GM19438 (cell line): Measurements from ENCODE around the gene EXOC2.
"Not testable (repeated sequence)": the region's sequence is repeated elsewhere in the genome, so short reads cannot be mapped to it uniquely, and the experiment has no call there.

ENCODE experiments used
- ATAC-seq: cut with Tn5 transposase; IDR thresholded peaks from one replicate; pipeline ENCODE4 v1.9.1; 2021; ENCODE audit warnings: low read depth; ENCODE audit not compliant: unreplicated experiment

Gene EXOC2

GRCh38 chr6:593139-593906 is 99.6 kb downstream of the EXOC2 start:
- no peak for ATAC-seq

DNA sequence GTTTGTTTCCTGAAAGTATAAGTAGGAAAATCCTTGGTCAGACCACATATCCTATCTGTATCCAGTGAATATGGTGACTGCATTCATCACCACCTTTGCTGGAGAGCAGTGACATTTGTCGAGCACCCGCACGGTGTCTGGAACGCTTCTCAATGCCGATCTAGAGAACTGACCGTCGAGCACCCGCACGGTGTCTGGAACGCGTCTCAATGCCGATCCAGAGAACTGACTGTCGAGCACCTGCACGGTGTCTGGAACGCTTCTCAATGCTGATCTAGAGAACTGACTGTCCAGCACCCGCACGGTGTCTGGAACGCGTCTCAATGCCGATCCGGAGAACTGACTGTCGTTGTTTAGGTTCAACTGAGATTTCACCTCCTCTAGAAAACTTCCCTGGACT is 103.8 kb downstream of the EXOC2 start:
- no peak for ATAC-seq

DNA sequence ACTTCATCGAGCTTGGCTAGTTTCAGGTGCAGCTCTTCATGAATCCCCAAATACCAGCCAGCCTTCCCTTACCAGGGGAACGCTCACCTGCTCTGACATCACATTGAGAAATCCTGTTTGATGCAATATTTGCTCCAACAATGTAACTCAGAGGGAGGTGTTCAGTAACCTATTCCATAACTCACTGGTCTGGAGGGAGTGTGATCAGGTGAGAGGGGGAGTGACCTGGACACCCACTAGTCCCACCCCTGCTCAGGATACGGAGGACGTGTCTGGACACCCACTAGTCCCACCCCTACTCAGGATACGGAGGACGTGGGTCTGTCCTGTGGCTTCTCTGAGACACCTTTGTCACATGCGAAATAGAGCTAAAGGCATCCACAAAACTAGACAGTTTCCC is 106.4 kb downstream of the EXOC2 start:
- no peak for ATAC-seq

DNA sequence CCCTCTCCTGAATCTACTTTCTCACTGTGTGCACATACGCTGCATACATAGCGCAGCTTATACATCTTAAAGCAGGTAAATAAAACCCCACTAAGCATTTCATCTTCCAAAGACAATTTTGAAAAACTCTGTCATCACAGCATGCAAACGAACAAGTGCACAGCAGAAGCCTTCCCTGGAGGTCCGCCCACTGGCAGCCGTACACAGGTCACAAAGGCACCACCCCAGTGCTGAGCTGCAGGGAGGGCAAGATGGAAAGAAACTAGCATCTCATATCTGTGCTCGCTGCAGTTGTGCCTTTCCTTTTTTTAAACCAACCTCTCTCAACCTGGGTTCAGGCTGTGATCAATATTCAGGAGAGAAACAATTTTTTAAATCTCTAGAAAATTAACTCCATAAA is 109.3 kb downstream of the EXOC2 start:
- ATAC-seq, result no peak

DNA sequence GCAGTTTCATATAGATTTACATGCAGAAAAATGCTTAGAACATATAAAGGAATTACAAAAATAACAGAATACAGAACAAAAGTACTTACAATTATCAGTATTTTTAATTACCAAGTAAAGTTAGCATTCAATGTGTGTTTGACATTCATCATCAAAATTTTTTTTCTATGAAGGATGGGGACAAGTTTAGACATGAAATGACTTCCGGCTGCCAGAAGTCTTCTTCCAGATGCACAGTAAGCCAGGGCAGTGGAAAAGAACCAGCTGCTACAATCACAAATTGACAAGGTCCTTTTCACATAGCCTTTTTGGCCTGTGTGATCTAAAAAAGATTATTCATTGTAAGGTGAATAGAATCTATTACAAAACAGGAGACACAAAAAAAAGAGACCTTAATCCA is 109.8 kb downstream of the EXOC2 start:
- no peak for ATAC-seq

GRCh38 chr6:582370-582769 is 110.6 kb downstream of the EXOC2 start:
- ATAC-seq, result no peak

GRCh38 chr6:579339-579738 is 113.6 kb downstream of the EXOC2 start:
- no peak for ATAC-seq

DNA sequence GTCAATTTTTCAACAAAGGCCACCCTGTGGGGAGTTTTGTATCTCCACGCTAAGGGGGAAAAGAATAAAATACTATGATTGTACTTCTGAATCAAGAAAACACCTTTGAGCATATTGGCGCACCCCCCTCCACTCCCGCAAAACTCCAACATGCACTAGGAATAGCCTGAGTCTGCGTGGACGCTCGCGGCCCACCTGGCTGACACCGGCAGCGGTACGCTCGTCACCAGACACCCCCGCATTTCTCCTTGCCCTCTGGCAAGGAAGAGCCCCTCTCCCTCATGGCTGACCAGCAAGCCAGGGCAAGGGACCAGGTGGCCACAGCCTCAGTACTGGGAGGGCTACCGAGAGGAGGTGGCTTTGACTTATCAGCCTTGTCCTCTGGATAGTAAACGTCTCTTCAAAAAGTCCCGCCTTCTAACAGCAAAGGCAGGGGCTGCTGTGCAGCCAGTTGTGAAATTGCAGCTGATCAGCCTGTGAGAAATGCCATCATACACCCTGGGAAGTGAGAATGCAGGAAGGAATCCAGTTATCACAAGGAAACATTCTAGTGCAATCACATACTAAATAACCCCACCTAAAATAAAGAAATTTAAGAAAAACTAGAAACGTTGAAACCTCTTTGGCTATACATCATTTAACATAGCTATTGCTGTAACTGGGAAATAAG is 120.2 kb downstream of the EXOC2 start:
- ATAC-seq, result no peak

DNA sequence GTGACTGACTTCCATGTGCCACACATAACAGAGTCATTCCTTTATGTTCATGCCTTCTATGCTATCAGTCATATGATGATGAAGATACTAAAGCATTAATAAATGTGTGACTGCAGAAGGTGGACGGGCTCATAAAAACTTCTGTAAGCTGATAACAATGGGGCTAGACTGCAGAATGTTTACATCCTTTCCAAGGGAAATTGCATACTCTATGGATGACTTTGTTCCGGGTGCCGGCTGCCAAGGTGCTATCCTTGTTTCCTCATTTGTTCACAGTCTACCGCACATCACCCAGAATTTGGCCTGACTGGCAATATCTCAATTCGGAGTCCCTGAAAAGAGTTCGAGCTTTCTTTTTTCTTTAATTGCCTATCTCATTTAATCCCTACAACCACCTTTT is 121.0 kb downstream of the EXOC2 start:
- ATAC-seq, result no peak

- no peak for ATAC-seq
These were observed 122.1 kb downstream of the EXOC2 start for GRCh38 chr6:570825-571224.

- ATAC-seq, result no peak
These were observed 123.9 kb downstream of the EXOC2 start for GRCh38 chr6:568954-569523.

DNA sequence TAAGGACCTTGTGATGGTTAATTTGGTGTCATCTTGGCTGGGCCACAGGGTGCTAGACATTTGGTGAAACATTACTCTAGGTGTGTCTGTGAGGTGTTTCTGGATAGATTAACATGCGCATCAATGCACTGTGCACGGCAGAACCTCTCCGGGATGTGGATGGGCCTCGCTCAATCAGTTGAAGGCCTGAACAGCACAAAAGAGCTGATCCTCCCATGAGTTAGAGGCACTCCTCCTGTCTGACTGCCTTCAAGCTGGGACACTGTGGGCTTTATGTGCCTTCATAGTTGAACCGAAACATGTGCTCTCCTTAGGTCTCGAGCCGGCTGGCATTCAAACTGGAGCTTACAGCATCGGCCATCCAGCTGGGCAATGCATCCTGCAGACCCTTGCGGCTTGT is 124.9 kb downstream of the EXOC2 start:
- ATAC-seq, result no peak

DNA sequence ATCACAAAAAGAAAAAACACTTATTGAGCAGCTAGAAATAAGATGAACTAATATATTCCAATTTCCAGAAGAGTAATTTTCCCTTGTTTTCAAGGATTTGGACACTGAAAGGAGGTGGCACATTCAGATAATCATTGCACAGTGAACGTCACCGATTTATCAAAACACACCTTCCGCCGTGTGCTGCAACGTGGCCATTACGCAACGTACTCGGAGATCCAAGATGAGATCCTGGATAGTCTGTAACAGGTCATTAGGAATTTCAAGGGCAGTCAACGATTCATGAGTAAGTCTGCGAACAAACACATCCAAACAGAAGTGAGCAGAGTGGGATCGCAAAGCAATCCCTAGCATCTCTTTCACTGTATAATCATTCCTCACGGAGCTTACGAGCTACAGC is 129.1 kb downstream of the EXOC2 start:
- ATAC-seq, result no peak

DNA sequence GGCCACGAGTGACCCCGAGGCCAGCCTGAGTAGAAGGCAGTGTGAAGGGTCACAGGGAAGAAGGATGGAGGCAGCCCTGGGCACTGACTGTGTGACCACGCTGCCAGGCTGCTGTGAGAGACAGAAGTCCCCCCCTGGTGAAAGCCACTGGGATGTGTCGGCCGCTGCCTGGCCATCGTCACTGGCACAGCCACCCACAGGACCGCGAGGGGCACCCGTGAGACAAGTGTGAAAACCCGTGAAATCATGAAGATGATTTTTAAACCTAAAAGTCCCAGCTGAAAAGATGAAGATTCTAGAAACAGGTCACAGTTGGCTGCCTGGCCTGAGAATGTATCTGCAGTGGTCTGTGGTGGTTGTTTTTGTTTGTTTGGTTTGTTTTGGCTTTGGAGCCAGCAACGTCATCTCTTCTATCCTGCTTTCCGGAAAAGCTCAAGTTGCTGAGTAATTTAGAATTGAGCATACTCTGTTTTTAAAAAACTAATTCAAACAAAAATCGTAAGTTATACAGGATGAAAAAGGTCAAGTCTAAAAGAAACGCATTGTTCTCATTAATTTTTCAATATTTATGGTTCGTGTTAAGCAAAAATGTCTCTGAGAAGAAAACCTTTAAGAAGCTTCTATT is 130.8 kb downstream of the EXOC2 start:
- ATAC-seq, result no peak

- not testable (repeated sequence) for ATAC-seq
These were observed 131.6 kb downstream of the EXOC2 start for GRCh38 chr6:561335-561734.

GRCh38 chr6:558959-559358 is 134.0 kb downstream of the EXOC2 start:
- no peak for ATAC-seq

DNA sequence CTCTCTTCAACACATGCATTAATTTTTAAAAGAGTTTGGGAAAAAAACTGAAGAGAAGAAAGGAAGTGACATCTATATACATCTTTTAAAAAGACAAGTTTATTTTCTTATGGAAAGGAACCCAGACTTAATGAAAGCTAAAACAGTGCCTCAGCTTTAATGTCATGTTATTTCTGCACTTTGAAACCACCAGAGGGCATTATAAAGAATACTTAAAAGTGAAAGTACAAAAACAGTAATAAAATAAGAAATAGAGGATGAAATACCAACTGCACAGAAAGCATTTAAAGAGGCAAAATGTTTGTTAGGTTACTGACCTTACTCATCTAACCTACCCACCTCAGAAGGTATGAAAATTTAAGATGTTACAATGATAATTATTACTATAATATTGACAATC is 134.8 kb downstream of the EXOC2 start:
- ATAC-seq, result no peak

GRCh38 chr6:551829-552350 is 141.0 kb downstream of the EXOC2 start:
- ATAC-seq, result no peak

GRCh38 chr6:551405-551804 is 141.5 kb downstream of the EXOC2 start:
- no peak for ATAC-seq

DNA sequence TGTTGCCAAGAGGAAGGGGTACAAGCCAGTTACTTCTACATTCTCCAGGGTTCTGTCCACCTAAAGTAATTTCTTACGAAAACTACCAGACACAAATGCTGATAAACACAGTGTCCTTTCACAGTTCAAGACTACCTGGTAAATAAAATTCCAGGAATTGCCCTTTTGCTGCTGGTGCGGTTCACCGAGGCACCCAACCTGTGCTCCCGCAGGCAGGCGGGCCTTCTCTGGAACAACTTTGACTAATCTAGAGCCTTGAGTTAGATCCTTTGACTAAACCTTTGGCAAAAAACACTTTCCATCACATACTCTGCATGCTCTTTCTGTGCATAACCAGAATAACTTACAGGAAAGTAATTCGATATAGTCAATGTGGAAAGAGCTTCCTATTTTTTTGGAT is 143.0 kb downstream of the EXOC2 start:
- no peak for ATAC-seq

DNA sequence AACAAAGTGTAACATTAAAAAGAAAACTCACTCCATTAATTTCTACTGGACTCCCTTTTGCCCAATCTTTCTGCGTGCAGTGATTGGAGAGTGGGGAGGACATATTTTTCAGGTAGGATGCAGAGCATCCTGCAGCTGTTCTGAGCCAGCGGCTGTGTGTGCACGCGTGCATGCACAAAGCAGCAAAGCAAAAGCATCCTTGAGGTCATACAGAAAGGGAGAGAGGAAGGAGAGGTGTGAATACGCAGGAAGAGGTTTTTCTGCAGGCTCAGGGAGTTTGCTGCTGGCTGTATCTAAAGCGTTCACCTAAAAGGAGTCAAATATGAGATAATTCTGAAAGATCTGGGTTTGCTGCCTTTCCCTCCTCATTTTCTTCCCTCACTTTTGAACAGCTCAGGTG is 144.4 kb downstream of the EXOC2 start:
- no peak for ATAC-seq
